T47D (cell line): ENCODE results near the gene USP46.

Experiments used
- DNase-seq, 2 experiments: peaks; one replicate each; pipeline versions ENCODE4 v3.0.0 to v3.0.0-alpha.2; 2011 to 2012; ENCODE audit warnings: low read depth in 1 of 2, low spot score in 1 of 2
- JUND ChIP-seq: IDR thresholded peaks from 2 replicates; pipeline ENCODE4 v1.6.1; 2012; ENCODE audit warnings: low read depth
- in situ Hi-C: cut with HindIII; loops from 2 replicates; pipeline ENCODE4 v1.10.0; 2016; ENCODE audit warnings: low sequenced_read_pairs, low pct_unique_long_range_greater_than_20kb

The USP46 gene

DNA sequence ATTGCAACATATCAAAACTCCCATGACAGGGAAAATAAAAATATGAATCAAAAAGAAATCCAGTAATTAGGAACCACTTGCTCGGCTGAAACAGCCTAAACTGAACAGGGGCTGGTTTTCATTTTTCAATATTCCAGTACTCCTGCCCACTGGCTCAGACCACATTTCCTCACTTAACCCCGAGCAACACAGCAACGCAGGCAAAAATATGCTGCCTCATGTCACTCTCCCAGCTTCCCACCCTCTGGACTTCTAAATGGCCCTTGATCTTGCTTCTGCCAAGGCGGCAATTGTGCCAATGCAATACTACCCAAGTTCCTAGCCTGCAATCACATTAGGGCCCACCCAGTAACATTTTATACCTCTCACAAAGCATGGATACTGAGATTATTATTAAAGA lies 30.6 kb downstream of the USP46 start:
- DNase-seq, result no peak
- in situ Hi-C loops, result no loop called here
- no peak for TF ChIP-seq JUND

DNA sequence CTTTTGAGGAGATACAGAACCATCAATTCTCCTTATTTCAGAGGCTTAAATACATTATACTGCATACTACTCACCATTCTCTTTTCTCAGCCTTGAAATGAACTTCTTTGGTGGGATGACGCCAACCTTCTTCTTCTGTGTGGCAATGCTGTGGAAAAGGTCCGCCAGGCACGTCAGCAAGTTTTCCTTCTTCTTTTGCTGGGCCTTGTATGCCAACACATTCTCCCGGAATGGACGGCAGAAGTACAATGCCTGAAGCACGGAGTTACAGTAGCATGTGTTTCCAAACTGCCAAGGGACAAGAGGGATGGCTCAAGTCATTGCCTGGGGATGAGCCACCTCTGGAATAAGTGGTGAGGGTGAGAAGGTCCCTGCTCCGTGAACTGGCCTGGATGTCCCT lies 31.2 kb downstream of the USP46 start:
- DNase-seq, result no peak
- TF ChIP-seq JUND, result no peak
- in situ Hi-C loops, result no loop called here

DNA sequence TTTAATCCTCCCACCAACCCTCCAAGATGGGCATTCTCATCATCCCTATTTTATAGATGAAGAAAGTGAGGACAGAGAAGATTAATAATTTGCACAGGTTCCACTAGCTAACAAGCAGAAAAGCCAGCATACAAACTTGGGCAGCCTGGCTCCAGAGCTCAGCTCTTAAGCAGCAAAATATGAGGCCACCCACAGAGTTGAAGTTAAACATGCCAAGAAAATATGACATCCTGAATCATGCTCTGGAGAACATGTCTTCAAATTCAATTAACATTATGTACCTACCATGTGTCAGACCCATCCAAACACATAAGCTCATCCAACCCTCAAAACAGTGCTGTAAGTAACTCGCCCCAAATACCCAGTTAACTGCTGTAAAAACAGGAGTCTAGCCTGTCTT lies 33.9 kb downstream of the USP46 start:
- TF ChIP-seq JUND, result no peak
- no peak for DNase-seq
- in situ Hi-C loops, result no loop called here

DNA sequence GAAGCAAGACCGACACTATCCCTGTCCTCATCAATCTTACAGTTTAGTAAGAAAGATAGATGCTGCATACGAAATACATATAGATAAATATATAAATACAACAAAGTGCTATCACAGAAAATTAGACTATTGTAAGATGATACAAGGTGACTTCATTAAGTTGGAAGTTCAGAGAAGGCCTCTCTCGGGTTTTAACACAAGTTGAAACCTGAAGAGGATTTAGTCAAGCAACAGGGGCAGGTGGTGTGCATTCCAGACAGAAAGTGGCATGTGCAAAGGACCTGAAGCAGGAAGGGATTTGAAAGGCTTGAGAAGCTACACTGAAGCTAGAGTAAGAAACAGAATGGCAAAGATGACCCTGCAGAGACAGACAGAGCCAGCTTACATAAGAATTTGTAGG lies 36.5 kb downstream of the USP46 start:
- in situ Hi-C loops, result no loop called here
- no peak for DNase-seq
- no peak for TF ChIP-seq JUND

DNA sequence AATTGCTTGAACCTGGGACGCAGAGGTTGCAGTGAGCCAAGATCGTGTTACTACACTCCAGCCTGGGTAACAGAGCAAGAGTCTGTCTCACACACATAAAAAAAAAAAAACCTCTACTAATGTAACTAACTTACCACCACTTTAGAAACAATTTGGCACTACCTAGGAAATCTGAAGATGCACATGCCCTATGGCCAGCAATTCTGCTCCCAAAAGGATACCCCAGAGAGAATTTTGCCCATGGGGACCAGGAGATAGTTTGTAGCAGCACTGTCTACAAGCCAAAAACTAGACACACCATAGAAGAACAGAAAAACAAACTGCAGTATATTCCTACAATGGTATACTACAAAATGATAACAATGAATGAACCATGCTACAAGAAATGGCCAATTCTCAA lies 37.5 kb downstream of the USP46 start:
- in situ Hi-C loops, result no loop called here
- DNase-seq, result no peak
- no peak for TF ChIP-seq JUND

DNA sequence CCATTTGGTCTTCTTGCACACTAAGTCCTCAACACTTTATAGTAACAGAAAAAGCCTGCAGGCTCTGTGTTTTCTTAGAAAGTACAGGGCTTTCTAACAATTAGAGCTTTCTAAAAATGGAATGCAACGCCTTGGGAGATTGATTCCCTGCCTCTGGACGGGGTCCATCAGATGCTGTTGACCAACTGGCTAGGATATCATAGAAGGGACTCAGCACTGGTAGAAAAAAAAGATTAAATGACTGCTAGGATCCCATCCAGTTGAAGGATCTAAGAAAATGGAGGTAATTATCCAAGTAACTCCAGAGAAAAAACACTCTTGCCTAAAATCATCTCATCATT lies 39.5 kb downstream of the USP46 start:
- no peak for DNase-seq
- TF ChIP-seq JUND, result no peak
- in situ Hi-C loops, result no loop called here

DNA sequence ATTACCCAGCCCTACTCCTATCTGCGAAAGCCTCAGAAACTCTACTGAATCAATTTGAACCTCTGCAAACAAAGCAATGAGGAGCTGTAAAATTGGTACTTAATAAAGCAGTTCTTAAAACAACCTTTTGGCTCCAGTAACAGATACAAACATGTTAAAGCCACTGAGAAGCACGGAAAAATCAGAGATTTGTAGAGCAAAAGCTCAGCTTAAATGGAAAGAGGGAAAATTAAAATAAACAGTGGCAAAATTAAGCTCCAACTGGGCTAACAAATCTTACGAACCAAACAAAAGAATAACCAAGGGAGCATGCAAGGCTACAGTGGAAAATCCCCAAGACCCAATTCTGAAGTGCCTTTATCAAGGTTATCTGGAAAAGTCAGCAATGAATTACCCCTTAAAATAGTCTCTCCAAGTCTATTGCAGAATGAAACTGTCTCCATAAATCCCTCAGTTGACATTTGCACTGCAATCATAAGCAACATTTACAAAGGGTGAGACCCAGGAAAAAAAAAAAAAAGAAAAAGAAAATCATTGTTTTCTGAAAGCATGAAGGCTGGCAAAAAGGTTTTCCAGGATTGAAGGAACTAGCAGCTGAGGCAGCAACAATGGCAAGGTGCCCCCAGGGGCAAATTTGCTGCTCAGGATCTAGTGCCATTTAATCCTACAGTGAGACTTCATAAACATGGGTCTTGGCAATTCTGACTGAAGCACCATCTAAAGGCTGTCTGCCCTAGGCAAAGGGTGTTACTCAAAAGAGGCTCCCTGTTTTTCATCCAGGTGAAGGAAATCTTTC lies 40.1 kb downstream of the USP46 start:
- DNase-seq, result no peak
- TF ChIP-seq JUND, result no peak
- in situ Hi-C loops, result no loop called here

DNA sequence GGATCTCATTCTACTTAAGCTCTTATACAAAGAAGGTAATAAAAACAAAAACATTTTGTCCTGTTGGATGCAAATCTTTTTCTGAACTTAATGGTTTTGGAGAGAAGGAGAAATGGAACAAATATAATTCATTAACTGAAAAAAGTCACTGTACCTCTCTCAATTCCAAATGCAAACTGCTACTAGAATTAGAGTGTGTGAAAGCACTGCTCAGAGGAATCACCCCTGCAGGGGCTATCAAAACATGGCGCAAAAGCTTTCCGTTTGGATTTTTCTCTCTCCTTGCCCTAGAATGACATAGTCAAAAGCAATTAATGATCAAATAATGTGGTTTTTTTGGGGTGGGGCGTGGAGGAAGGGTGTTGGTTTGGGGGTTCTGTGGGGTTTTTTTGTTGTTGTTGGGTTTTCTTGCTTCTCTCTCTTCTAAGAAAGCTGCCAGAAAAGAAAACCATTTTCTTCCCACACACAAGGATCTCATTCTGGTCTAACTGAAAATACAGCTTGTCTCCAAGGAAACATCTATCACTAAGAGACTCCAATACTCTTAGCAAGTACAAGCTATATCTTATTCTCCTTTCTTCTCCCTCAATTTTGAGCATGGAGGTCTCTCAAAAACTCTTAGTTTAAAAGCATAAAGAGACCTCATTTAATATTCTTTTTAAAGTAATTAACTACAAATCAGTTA lies 41.6 kb downstream of the USP46 start:
- TF ChIP-seq JUND, result no peak
- in situ Hi-C loops, result no loop called here
- no peak for DNase-seq

DNA sequence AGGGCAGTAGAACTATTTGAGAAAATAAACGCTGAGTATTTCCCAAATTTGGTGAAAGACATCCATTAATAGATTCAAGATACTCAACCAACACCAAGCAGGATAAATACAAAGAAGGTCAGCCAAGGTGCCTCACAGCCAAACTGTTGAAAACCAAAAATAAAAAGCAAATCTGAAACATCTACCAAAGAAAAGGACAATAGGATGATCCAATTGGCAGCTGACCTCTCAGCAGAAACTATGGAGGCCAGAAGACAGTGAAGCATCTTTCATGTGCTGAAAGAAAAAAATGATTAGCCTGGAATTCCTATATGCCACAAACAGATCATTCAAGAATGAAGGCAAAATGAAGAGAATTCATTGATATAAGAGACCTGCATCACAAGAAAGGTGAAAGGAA lies 44.9 kb downstream of the USP46 start:
- no peak for TF ChIP-seq JUND
- no peak for DNase-seq
- in situ Hi-C loops, result no loop called here

DNA sequence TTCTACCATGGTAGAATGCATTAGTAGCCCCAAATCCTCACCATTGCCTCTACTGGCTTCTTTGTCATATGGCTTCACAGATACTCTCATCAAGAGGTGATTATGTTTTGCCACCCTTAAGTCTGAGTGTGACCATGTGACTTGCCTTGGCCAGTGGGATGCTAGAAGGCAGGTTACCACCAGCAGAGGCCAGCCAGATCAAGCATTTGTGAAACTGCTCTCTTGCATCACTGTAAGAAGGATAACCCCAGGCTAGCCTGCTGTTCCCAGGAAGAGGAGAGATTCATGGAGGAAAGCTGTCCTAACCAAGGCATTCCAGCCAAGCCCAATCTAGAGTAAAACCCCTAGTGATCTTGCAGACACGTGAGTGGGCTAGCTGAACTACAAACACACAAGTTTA lies 46.8 kb downstream of the USP46 start:
- in situ Hi-C loops, result no loop called here
- no peak for TF ChIP-seq JUND
- DNase-seq, result no peak

DNA sequence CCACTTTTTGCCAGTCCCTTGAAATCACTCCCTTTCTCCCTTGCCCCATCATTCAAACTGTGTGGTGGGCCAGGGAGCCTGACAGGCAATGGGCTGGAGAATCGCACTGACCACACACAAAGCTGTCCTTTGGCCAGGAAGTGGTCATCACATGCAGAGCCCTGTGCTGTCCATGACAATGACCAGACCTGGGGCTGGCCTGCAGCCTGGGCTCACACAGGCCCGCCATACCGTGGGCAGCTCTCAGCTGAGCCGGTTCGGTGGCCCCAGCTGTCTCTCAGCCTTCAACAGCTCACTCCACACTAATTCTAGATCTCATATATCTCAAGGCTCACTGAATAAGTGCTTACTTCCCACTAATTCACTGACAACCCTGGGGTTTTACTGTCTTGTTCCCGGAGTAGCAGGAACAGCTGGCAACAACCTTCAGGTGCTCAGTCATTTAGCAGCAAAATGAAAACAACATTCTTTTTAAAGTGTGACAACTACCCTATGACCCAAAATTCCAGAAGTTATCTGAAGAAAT lies 48.0 kb downstream of the USP46 start:
- in situ Hi-C loops, result no loop called here
- no peak for TF ChIP-seq JUND
- no peak for DNase-seq

DNA sequence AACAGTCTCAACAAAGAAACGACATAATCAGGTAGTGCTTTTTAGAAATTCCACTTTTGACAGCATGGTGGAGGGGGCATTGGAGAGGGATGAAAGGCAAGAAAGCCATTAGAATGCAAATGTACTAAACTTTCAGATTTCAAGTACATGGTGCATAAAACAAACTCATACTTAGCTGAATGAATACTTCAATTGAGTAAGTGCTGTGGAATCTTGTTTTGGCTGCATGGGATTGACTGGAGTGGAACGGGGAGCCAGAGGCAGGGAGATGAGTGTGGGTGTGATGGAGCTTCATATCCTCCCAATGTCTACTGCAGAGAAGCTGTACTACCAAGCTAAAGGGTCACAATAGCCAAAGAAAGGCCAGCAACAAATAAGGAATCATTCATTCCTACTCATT lies 52.4 kb downstream of the USP46 start:
- no peak for DNase-seq
- in situ Hi-C loops, result no loop called here

DNA sequence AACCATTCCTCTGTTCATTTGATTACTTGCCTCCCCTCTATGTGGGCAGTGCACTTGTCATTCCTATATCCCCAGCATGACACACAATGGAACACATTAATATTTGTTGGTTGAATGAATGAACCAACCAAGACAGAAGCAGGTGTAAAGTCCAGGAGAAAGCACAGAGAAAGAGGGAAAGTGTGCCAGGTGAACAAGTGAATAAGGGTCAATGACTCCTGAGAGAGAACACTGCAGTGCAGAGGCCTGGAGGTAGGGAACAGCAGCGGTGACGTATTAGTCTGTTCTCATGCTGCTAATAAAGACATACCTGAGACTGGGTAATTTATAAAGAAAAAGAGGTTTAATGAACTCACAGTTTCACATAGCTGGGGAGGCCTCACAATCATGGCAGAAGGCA lies 53.1 kb downstream of the USP46 start:
- in situ Hi-C loops, result no loop called here
- DNase-seq, result no peak
- no peak for TF ChIP-seq JUND

More for the DNA sequence above, 52.4 kb downstream of the USP46 start:
- no peak for TF ChIP-seq JUND
